Endothelial cell of hepatic sinusoid (primary cell): Measurements from ENCODE around the gene YARS2.
"Not testable (repeated sequence)": the region's sequence is repeated elsewhere in the genome, so short reads cannot be mapped to it uniquely, and the experiment has no call there.

Experiments used
- in situ Hi-C: cut with HindIII; loops from 2 replicates; pipeline ENCODE4 v1.10.0; 2017; ENCODE audit warnings: low sequenced_read_pairs

Gene YARS2

DNA sequence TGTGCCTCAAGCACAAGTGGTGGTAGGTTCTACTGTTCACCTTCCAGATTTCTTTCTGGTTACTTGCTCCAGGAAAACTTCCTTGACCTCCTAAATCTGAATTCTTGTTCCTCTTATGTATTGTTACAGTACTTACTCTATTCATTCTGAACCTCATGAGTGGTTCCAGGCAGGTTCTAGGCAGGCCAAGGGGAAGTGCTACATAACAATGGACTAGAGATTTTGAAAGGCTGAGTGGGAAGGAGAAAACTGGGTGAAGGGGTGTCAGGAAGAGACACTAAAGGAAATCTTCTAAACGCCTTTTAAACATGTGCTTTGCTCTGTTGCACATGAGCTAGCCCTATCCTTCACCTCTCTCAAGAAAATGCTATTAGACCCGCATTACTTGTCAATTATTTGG lies 1.6 kb downstream of the YARS2 start:
- in situ Hi-C loops, result no loop called here

DNA sequence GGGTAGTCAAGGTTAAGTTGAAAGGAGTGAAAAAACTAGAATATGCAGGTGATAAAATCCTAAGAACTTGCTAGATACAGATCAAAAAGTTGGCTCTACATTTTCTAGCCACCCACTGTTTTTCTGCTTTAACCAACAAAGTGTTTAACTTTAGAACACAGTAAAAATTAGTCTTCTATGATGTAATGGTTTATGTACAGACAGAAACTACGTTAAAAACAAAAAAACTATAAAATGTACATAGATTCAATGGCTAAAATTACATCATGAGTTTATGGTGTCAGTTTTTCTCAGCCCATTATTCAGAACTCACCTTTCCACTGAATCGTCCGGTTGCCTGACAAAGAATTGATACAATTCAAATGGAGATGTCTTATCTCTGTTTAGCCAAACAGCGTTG lies 2.1 kb downstream of the YARS2 start:
- in situ Hi-C loops, result no loop called here

DNA sequence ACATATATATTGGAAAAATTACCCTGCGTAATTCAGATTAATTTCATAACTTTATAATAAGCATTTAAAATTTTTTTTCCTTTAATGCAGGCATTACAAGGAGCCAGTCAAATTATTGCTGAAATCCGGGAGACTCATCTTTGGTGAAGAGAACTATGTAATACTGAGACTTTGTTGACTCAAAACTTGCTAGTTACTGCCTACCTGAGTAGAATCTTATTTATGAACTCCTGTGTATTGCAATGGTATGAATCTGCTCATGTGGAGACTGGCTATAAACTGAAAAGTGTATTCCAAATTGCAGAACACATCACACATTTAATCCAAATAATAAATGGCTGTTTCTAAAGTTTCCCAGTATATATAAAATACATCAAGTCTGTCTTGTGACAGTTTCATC lies 12.4 kb downstream of the YARS2 start:
- in situ Hi-C loops, result no loop called here

DNA sequence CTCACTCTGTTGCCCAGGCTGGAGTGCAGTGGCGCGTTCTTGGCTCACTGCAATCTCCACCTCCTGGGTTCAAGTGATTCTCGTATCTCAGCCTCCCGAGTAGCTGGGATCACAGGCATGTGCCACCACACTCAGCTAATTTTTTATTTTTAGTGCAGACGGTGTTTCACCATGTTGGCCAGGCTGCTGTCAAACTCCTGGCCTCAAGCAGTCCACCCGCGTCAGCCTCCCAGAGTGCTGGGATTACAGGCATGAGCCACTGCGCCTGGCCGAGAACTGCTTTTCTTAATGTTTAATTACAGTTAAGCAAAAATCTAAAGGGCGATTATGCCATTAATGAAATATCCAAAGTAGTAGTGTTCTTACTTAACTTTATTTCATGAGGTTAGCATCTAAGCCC lies 13.6 kb downstream of the YARS2 start:
- in situ Hi-C loops, result no loop called here

GRCh38 chr12:32739279-32739678 lies 16.4 kb downstream of the YARS2 start:
- in situ Hi-C loops, result no loop called here

DNA sequence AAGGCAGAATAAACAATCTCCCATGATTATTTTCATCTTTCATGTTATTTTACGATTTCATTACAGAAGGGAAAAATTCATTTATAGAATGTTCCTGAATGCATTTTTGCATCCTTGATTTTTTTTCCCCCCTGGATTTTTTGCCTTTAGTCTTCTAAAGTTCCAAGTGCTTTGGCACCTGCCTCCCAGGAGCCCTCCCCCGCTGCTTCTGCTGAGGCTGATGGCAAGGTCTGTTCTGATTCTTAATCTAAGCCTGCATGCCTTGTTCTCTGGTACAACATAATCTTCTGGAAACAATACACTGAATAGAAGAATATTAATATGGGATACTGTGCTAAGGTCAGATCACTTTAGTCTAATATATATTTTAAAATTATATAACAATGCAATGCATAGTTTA lies 18.0 kb downstream of the YARS2 start:
- in situ Hi-C loops, result no loop called here

DNA sequence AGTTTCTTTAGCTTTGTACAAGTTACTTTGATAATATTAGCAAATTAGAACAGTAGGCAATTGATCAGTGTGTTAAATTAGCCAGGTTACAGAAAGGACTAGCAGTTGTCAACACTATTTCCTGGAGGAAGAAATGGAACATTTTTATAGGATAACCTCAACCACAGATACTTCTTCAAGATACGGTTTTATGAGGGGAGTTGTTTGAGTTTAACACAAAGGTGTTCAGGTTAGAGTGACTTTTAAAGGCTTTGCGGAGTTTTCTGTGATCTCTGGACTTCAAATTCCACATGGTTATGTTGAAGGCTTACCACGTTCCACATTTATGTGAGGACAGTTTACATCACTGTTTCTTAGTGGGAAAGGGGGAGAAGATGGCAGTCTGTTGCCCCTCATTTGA lies 19.3 kb downstream of the YARS2 start:
- in situ Hi-C loops, result no loop called here

GRCh38 chr12:32734952-32735351 lies 20.7 kb downstream of the YARS2 start:
- in situ Hi-C loops, result no loop called here

- in situ Hi-C loops, result no loop called here
Measured at GRCh38 chr12:32727237-32727636, 28.5 kb downstream of the YARS2 start.

DNA sequence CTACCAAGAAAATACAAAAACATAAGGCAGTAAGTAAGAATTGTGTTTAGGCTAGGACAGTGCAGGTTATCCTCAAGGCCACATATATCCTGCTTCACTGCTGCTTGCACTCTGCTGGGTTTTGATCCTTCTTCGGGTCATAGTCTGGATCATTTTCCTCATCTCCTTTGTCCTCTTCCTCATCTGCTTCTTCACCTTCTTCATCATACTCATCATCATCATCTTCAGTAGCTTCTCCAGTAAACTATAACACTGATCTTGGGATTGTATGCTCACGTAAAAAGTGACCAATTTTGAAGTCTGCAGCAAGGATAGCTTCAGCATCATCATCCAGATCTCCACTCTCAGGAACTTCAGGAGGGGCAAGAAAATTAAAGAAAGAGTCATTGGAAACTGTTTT lies 29.4 kb downstream of the YARS2 start:
- in situ Hi-C loops, result no loop called here

- in situ Hi-C loops, result not testable (repeated sequence)
Measured at GRCh38 chr12:32725308-32725707, 30.4 kb downstream of the YARS2 start.

- in situ Hi-C loops, result no loop called here
Measured at GRCh38 chr12:32718926-32719325, 36.8 kb downstream of the YARS2 start.

DNA sequence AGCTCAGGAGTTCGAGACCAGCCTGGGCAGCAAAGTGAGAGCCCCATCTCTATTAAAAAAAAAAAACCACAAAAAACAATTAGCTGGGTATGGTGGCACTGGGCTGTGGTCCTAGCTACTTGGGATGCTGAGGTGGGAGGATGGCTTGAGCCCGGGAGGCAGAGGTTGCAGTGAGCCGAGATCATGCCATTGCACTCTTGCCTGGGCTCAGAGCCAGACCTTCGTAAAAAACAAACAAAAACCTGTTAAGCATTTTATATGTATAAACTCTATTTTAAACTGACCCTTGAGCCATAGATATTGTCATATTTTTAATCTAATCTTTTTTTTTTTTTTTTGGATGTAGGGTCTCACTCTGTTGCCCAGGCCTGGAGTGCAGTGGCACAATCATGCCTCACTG lies 40.9 kb downstream of the YARS2 start:
- in situ Hi-C loops, result no loop called here

DNA sequence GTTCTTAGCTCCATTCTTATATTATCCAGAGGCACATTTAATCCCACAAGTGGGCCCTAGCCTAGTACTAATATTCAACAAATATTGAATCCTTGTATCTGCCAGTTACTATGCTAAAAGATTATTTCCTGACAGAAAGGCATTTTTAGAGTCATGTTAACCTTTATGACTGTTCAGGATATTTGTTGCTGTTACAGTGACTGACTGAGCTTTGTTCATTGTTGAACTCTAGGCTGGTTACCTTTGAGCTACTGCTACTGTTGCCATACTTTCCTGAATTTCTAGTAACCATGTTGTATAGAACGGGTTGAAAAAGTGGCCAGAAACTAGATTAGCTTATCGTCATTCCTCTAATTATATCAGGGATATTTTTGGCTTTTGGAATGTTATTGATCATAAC lies 46.8 kb downstream of the YARS2 start:
- in situ Hi-C loops, result no loop called here

GRCh38 chr12:32706335-32707024 lies 49.2 kb downstream of the YARS2 start:
- in situ Hi-C loops, result no loop called here

GRCh38 chr12:32705783-32706182 lies 49.9 kb downstream of the YARS2 start:
- in situ Hi-C loops, result no loop called here

GRCh38 chr12:32702946-32703345 lies 52.8 kb downstream of the YARS2 start:
- in situ Hi-C loops, result loop anchor here (5.0 kb wide), 1 partner anchor 336 kb away; no protein-coding TSS in a partner anchor

GRCh38 chr12:32702473-32702872 lies 53.2 kb downstream of the YARS2 start:
- in situ Hi-C loops, result loop anchor here (5.0 kb wide), 1 partner anchor 335 kb away; no protein-coding TSS in a partner anchor

DNA sequence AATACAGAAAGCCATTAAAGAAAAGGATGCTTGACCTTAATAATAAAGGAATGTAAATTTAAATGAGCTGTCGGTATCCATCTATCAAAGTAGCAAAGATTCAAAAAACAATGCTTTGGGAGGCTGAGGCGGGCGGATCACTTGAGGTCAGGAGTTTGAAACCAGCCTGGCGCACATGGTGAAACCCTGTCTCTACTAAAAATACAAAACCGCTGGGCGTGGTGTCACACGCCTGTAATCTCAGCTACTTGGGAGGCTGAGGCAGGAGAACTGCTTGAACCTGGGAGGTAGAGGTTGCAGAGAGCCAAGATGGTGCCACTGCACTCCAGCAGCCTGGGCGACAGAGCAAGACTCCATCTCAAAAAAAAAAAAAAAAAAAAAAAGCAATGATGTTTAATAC lies 56.3 kb downstream of the YARS2 start:
- in situ Hi-C loops, result not testable (repeated sequence)

- in situ Hi-C loops, result no loop called here
Measured at GRCh38 chr12:32698285-32698684, 57.4 kb downstream of the YARS2 start.

- in situ Hi-C loops, result no loop called here
Measured at GRCh38 chr12:32697445-32697844, 58.3 kb downstream of the YARS2 start.
